Activated CD4-positive, alpha-beta T cell treated with anti-CD3 and anti-CD28 coated beads for 48 hours (primary cell): ENCODE data around the gene GOLT1B.
A peak's percentile ranks its signal among the peaks of the same experiment; 100 is the strongest.

Experiments
- DNase-seq: peaks from one replicate; pipeline ENCODE4 v3.0.0-alpha.2; 2020

Gene GOLT1B

GRCh38 chr12:21526053-21526452, 24.5 kb downstream of the GOLT1B start, which contains the start of gene SPX:
SPX (plus strand) TSS chr12:21526296; CDS start chr12:21526473, 177 bp downstream.
- DNase-seq, result no peak

GRCh38 chr12:21526721-21527345, 25.2 kb downstream of the GOLT1B start:
- no peak for DNase-seq

DNA sequence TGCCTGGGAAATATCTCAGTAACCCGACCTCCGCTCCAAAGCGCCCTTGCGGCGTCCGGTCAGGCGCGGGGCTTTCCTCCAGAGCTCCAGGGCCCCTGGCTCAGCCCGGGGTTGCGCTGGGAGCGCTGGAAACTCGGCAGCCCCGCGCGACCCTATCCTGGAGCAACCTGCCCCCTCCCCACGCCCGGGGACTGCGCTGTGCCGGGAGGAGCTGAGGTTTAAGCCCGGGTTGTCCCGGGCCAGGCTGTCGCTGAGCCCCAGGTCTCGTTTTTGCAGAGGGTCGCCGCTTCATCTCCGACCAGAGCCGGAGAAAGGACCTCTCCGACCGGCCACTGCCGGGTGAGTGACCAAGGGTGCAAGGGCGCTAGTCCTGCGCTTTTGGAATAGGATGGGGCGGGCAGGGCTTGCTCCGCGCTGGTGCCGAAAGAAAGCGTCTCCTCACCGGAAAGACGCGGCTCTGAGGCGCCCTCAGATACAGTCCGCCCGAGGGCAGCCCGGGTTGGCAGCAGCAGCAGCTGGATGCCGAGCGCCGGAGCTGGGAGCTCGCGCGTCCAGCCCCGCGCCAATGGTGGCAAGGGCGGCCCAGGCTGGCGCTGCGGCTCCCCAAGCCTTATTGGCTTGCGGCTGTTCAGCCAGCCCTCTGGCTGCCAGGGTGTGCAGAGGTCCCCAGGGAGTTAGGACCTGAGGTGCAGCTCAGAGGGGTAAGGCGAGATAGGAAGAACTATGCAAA, 26.0 kb downstream of the GOLT1B start:
- DNase-seq, result peak; percentile 76

DNA sequence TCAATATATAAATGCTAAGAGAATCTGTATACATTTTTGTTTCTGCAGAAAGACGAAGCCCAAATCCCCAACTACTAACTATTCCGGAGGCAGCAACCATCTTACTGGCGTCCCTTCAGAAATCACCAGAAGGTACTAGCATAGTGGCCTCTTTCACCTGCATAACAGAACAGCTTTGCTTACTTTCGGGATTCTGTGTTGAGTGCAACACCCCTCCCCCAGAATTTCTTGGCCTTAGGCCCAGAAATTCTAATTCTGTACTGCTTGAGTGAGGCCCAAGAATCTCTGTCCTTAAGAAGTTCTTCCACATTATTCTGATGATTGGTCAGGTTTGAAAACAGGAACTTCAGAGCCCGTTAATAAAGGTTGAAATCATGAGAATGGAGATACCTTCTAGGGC, 27.4 kb downstream of the GOLT1B start:
- no peak for DNase-seq

DNA sequence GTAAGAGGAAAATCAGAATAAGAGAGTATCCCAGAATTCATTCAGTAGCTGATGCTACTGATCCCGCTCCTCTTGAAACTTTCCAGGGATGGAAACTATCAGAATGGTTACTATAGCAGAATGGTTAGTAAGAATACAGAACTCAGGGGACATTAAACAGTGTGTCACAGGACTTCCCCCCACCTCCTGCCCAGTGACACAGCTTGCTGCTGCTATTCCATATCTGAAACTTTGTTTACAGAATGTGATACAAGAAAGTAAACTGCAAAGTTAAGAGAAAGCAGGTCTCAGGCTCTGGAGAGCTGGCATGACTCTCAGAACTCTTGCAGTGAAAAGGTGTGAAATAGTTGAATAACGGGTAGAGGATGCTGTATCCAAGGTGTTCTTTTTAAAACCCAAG, 27.9 kb downstream of the GOLT1B start:
- no peak for DNase-seq

- DNase-seq, result no peak
These were observed 36.6 kb downstream of the GOLT1B start for GRCh38 chr12:21538061-21538653.

GRCh38 chr12:21539797-21540196, 38.2 kb downstream of the GOLT1B start:
- no peak for DNase-seq

DNA sequence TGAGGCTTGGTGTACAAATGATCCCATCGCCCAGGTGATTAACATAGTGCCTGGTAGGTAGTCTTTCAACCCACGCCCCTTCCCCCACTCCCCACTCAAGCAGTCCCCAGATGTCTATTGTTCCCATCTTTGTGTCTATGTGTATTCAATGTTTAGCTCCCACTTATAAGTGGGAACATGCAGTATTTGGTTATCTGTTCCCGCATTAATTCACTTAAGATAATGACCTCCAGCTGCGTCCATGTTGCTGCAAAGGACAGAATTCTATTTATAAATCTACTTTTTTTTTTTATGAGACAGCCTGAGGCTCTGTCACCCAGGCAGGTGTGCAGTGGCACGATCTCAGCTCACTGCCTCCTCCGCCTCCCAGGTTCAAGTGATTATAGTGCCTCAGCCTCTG, 40.2 kb downstream of the GOLT1B start:
- no peak for DNase-seq

DNA sequence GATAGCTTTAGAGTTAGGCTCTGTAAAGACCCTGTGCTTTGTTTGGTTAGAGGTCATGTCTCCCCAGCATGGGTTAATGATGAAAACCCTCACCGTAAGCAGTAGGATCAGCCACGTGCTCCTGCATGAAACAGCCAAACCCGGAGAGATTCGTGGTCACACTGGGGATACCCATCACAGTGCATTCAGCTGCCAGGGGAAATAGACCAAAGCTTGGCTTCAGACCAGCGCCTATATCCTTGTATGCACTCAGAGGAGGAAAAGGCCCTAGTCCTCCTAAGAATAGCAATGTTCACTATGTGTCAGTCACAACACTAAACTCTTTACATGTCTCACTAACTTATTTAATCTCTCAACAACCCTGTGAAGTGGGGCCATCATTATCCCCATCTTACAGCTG, 40.8 kb downstream of the GOLT1B start:
- no peak for DNase-seq

DNA sequence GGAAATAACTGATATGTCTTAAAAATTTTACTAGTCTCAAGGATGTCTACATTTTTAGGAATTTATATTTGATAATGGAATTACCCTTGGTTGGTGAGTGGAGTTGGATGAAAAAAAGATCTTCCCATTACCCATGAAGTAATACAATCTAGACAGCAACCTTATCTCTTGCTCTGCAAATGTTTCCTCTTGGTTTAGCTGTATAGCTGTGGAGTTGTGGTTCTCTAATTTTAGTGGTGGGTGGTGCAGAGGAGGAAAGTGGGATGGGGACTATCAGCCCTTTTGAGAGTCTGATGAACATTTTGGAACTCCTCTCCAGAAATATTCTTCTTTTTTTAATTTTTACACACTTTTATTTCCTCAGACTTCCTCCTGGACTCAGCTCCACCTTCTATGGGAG, 41.6 kb downstream of the GOLT1B start:
- no peak for DNase-seq

DNA sequence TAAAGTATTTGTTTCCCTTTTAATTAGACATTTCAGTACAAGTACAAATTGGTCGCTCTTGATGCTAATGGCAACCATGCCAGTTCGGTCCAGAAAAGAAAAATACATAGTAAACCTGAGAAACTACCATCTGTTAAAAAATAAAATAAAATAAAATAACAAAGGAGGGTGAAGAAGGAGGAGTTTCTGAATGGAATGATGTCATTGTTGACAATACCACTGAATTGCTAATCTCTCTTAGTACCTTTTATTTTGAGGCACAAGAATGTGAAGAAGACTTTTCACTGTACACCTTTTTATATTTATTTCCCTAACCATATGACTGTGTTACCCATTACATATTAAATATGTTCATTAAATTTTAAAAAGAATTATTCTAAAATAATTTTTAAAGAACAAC, 44.0 kb downstream of the GOLT1B start:
- no peak for DNase-seq

GRCh38 chr12:21546716-21547115, 45.1 kb downstream of the GOLT1B start:
- no peak for DNase-seq

DNA sequence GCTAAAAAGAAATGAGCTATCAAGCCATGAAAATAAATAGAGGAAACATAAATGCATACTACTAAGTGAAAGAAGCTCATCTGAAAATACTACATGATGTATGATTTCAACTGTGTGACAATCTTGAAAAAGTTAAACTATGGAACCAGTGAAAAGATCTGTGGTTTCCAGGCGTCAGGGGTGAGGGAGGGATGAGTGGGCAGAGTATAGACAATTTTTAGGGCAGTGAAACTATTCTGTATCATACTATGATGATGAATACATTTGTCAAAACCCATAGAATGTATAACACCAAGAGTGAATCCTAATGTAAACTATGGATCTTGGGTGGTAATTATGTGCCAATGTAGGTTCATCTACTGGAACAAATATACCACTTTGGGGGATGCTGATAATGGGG, 45.8 kb downstream of the GOLT1B start:
- DNase-seq, result peak; percentile 41

DNA sequence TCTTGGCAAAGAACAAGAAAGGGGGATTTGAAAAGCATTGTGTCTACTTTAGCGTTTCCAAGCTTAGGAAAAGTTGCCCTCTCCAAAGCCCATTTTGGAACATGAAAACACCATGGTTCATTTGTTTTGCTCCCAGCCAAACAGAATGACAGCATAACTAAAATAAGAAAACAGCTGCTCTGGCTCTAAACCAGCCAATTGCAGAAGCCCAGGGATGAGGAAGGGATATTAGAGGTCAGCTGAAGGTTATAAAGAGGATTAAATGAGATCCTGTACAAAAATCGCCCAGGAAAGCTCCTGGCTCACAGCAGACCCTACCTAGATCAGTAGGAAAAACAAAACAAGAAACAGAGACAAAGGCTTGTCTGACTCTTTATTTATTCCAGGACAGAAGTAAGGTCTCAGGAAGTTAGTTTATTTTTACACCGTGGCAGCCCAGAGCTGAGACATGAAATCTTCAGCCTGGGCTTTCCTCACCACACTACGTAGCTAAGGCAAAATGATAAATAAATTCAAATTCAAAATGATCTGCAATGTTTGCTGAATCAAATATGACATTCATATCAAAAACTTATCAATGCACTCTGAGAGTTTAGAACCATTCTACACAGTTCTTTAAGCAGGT, 50.4 kb downstream of the GOLT1B start:
- DNase-seq, result no peak

- no peak for DNase-seq
These were observed 51.2 kb downstream of the GOLT1B start for GRCh38 chr12:21552635-21553328.

DNA sequence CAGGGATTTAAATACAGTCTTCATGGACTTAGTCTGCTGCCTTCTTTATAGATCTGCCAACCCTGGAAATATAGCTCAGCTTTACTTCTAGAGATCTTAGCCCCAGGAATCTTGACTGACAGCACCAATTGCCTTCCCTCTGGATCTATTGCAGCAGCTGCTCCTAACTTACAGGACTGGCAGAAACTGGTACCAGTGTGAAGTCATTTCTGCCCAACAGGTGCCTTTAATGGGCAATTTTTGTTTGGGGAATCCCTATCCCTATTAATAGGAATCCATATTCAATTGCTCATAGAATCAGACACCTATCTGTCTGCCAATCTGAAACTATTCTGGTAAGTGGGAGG, 51.7 kb downstream of the GOLT1B start:
- DNase-seq, result no peak

GRCh38 chr12:21558100-21558679, 56.6 kb downstream of the GOLT1B start:
- no peak for DNase-seq

DNA sequence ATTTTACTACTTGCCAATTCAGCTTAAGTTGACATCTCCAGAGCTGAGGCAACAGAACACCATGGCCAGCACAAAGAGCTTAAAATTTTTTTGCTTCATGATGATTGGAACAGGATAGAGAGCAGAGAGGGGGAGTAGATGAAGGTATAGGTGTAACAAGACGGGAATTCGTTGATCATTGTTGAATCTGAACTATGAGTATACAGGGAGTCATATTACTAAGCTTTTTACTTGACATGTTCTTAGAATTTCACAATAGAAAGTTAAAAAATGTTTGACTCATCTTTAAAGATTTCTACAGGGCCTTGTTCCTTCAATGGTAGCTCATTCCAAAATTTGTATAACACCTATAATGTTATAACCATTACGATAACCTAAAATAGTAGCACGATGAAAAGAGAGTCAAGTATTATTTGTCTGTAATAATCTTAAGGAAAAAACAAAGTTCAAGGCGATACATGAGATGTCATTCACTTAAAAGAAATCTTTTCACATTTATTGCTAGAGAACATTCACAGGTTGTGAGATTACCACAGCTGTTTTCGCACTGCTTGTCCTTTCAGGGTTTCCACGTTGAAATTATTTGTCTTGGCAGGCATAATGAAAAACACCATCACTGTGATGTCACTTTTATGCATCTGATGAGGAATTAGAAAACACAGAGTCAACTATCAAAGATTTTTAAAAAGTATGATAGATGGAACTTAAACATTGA, 58.4 kb downstream of the GOLT1B start:
- no peak for DNase-seq

- DNase-seq, result no peak
These were observed 59.6 kb downstream of the GOLT1B start for GRCh38 chr12:21561158-21561557.

DNA sequence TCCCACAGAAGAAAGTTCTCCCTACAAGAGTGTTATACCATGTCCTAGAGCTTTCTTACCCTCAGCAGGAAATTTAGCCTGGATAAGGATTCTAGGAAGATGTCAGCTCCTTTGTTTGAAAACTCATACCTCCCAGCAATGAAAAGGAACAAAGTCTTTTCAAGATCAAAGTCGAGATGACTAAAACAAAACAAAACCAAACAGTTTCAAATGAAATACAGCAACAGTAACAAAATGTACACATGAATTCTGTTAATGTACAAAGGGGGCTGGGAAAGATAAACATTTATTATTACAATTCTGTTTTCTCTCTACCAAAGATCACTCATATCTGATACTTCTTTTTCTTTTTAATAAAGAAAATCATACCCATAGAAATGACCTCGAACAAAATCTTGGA, 61.3 kb downstream of the GOLT1B start:
- DNase-seq, result no peak

GRCh38 chr12:21566223-21566906, 64.8 kb downstream of the GOLT1B start:
- no peak for DNase-seq
